Posterior vena cava (tissue), 2 donors: Measurements from ENCODE around the gene PPP1R2C. TPM values are rescaled to one million over a fixed set of nuclear protein-coding genes. Genes with fewer than 3 reads are reported as not detected.
A peak's percentile ranks its signal among the peaks of the same experiment; 100 is the strongest.

Source experiments
- DNase-seq: peaks from one replicate; pipeline ENCODE4 v3.0.0-alpha.2; 2020; ENCODE audit warnings: low spot score
- intact Hi-C, 2 donors: fragments of 100-400 bp; cut with DNase I; formaldehyde crosslinking; loops; one replicate each; pipeline versions ENCODE4 v1.14.1 to v1.14.2; 2022 to 2023
- long read RNA-seq, 2 donors: library from polyadenylated mRNA; unstranded; transcript quantifications; one replicate each; pipeline ENCODE4 v2.0.0, GENCODE V29; 2020 to 2021
- total RNA-seq, 2 donors: library from RNA; stranded (reverse); fragmentation: NEBNext Ultra II Directional; extraction: Animal tissue kit (Norgen Biotek cat#: 25700); gene quantifications; one replicate each; pipeline ENCODE4 v1.2.1, GENCODE V29; 2021
- donor health status: DM: yes; HTN: yes; CAD: no.
- donor health status: DM: yes; HTN: yes; CAD: no.

PPP1R2C gene
- total RNA-seq, result not detected
- long read RNA-seq, donor 1, result 0 reads
- long read RNA-seq, donor 2, result 0 reads

GRCh38 chrX:42778096-42778495, at the start of gene PPP1R2C:
Gene PPP1R2C (minus strand): TSS chrX:42778163. CDS start chrX:42778079, 84 bp downstream.
- intact Hi-C loops, result no loop called here

GRCh38 chrX:42825201-42825600, 47.2 kb upstream of the PPP1R2C start:
- no peak for DNase-seq
- intact Hi-C loops, result no loop called here

More at GRCh38 chrX:42778096-42778495, at the start of gene PPP1R2C:
- no peak for DNase-seq

- intact Hi-C loops, result no loop called here
- DNase-seq, result no peak
These were observed 46.6 kb upstream of the PPP1R2C start for GRCh38 chrX:42824541-42824940.

- intact Hi-C loops, result no loop called here
- DNase-seq, result no peak
These were observed 45.5 kb upstream of the PPP1R2C start for GRCh38 chrX:42823443-42823842.

GRCh38 chrX:42821803-42822443, 44.0 kb upstream of the PPP1R2C start:
- no peak for DNase-seq
- intact Hi-C loops, result no loop called here

GRCh38 chrX:42818151-42818921, 40.4 kb upstream of the PPP1R2C start:
- no peak for DNase-seq
- intact Hi-C loops, result no loop called here

- intact Hi-C loops, result no loop called here
- DNase-seq, result no peak
These were observed 31.6 kb upstream of the PPP1R2C start for GRCh38 chrX:42809569-42809968.

GRCh38 chrX:42807393-42807792, 29.4 kb upstream of the PPP1R2C start:
- intact Hi-C loops, result no loop called here
- no peak for DNase-seq

- intact Hi-C loops, result no loop called here
- DNase-seq, result no peak
These were observed 26.6 kb upstream of the PPP1R2C start for GRCh38 chrX:42804524-42804923.

GRCh38 chrX:42803320-42803719, 25.4 kb upstream of the PPP1R2C start:
- DNase-seq, result no peak
- intact Hi-C loops, result no loop called here

- intact Hi-C loops, result no loop called here
- DNase-seq, result no peak
These were observed 19.8 kb upstream of the PPP1R2C start for GRCh38 chrX:42797651-42798269.

- intact Hi-C loops, result no loop called here
- DNase-seq, result no peak
These were observed 5.5 kb upstream of the PPP1R2C start for GRCh38 chrX:42783451-42783850.

- intact Hi-C loops, result no loop called here
- DNase-seq, result no peak
These were observed 1.8 kb downstream of the PPP1R2C start for GRCh38 chrX:42776195-42776594.

- intact Hi-C loops, result no loop called here
- no peak for DNase-seq
These were observed 5.1 kb downstream of the PPP1R2C start for GRCh38 chrX:42772874-42773273.

- intact Hi-C loops, result no loop called here
- DNase-seq, result no peak
These were observed 6.2 kb downstream of the PPP1R2C start for GRCh38 chrX:42771506-42772335.

- intact Hi-C loops, result no loop called here
- no peak for DNase-seq
These were observed 7.4 kb downstream of the PPP1R2C start for GRCh38 chrX:42770566-42770965.

- intact Hi-C loops, result no loop called here
- DNase-seq, result no peak
These were observed 18.1 kb downstream of the PPP1R2C start for GRCh38 chrX:42759881-42760280.

- peak; percentile 81 for DNase-seq
- intact Hi-C loops, result no loop called here
These were observed 22.1 kb downstream of the PPP1R2C start for GRCh38 chrX:42755815-42756214.

- DNase-seq, result no peak
- intact Hi-C loops, result no loop called here
These were observed 23.4 kb downstream of the PPP1R2C start for GRCh38 chrX:42754603-42755002.

GRCh38 chrX:42754115-42754514, 23.8 kb downstream of the PPP1R2C start:
- no peak for DNase-seq
- intact Hi-C loops, result no loop called here
